Osteocyte (in vitro differentiated cells): ENCODE results near the gene ANKRD29. TPM values are rescaled to one million over a fixed set of nuclear protein-coding genes. Genes with fewer than 3 reads are reported as not detected.

Source experiments
- DNase-seq: peaks from one replicate; pipeline ENCODE4 v3.0.0; 2021; ENCODE audit warnings: mixed read lengths; ENCODE audit not compliant: unreplicated experiment; ENCODE audit errors: extremely low spot score
- H3K27ac Mint-ChIP-seq: one replicate; pipeline ENCODE4 v1.8.0; 2021; ENCODE audit warnings: mild to moderate bottlenecking, mixed read lengths; ENCODE audit not compliant: unreplicated experiment
- H3K27me3 Mint-ChIP-seq: one replicate; pipeline ENCODE4 v1.8.0; 2021; ENCODE audit warnings: mixed read lengths; ENCODE audit not compliant: unreplicated experiment
- H3K36me3 Mint-ChIP-seq: one replicate; pipeline ENCODE4 v1.8.0; 2021; ENCODE audit warnings: mixed read lengths; ENCODE audit not compliant: unreplicated experiment
- H3K4me1 Mint-ChIP-seq: one replicate; pipeline ENCODE4 v1.8.0; 2021; ENCODE audit warnings: mixed read lengths; ENCODE audit not compliant: unreplicated experiment
- H3K4me3 Mint-ChIP-seq: one replicate; pipeline ENCODE4 v1.8.0; 2021; ENCODE audit warnings: mild to moderate bottlenecking, moderate library complexity, mixed read lengths; ENCODE audit not compliant: unreplicated experiment
- H3K9me3 Mint-ChIP-seq: one replicate; pipeline ENCODE4 v1.8.0; 2021; ENCODE audit warnings: mixed read lengths; ENCODE audit not compliant: unreplicated experiment
- CTCF ChIP-seq: fragments of 200-600 bp; sonication (generic); IDR thresholded peaks from 2 replicates; pipeline ENCODE4 v1.5.0; 2021; ENCODE audit warnings: antibody characterized with exemption, mild to moderate bottlenecking, moderate library complexity
- total RNA-seq: library from RNA; stranded (reverse); gene quantifications from 2 replicates; pipeline ENCODE4 v1.2.1, GENCODE V29; 2021

The ANKRD29 gene
- total RNA-seq, 1 donor from 2014 or later, result not detected

GRCh38 chr18:23631312-23631711, 31.4 kb downstream of the ANKRD29 start:
- Mint-ChIP-seq H3K9me3 (no peaks in the 10 kb centered on the region), H3K4me1 (peaks cover 24% of the 10 kb centered on the region), H3K27ac (no peak overlapping the region), H3K36me3 (no peaks in the 10 kb centered on the region), H3K27me3 (peaks cover 26% of the 10 kb centered on the region), H3K4me3 (no peak overlapping the region)
- TF ChIP-seq CTCF, result no peak
- no peak for DNase-seq

GRCh38 chr18:23629444-23629946, 33.2 kb downstream of the ANKRD29 start:
- peaks cover 16% of the 10 kb centered on the region for H3K27me3 Mint-ChIP-seq
- no peak for DNase-seq
- H3K4me3 Mint-ChIP-seq, result no peak overlapping the region
- no peaks in the 10 kb centered on the region for H3K9me3 Mint-ChIP-seq
- peaks cover 31% of the 10 kb centered on the region for H3K4me1 Mint-ChIP-seq
- no peaks in the 10 kb centered on the region for H3K36me3 Mint-ChIP-seq
- no peak for TF ChIP-seq CTCF
- no peak overlapping the region for H3K27ac Mint-ChIP-seq

GRCh38 chr18:23627970-23628369, 34.7 kb downstream of the ANKRD29 start:
- no peak overlapping the region for H3K27ac Mint-ChIP-seq
- no peak for TF ChIP-seq CTCF
- H3K9me3 Mint-ChIP-seq, result no peaks in the 10 kb centered on the region
- no peak for DNase-seq
- H3K4me3 Mint-ChIP-seq, result no peak overlapping the region
- H3K36me3 Mint-ChIP-seq, result no peaks in the 10 kb centered on the region
- peaks cover 11% of the 10 kb centered on the region for H3K27me3 Mint-ChIP-seq
- peaks cover 31% of the 10 kb centered on the region for H3K4me1 Mint-ChIP-seq

GRCh38 chr18:23627321-23627720, 35.4 kb downstream of the ANKRD29 start:
- H3K9me3 Mint-ChIP-seq, result no peaks in the 10 kb centered on the region
- DNase-seq, result no peak
- no peak for TF ChIP-seq CTCF
- H3K27ac Mint-ChIP-seq, result peak overlapping the region; percentile 48
- H3K36me3 Mint-ChIP-seq, result no peaks in the 10 kb centered on the region
- H3K4me3 Mint-ChIP-seq, result no peak overlapping the region
- H3K4me1 Mint-ChIP-seq, result peaks cover 31% of the 10 kb centered on the region
- peaks cover 11% of the 10 kb centered on the region for H3K27me3 Mint-ChIP-seq

- TF ChIP-seq CTCF, result no peak
- H3K36me3 Mint-ChIP-seq, result no peaks in the 10 kb centered on the region
- H3K4me1 Mint-ChIP-seq, result peaks cover 25% of the 10 kb centered on the region
- peak overlapping the region; percentile 48 for H3K27ac Mint-ChIP-seq
- no peak overlapping the region for H3K4me3 Mint-ChIP-seq
- H3K9me3 Mint-ChIP-seq, result no peaks in the 10 kb centered on the region
- no peak for DNase-seq
- H3K27me3 Mint-ChIP-seq, result peaks cover 13% of the 10 kb centered on the region
Observed at GRCh38 chr18:23626451-23627279, 36.0 kb downstream of the ANKRD29 start.
